Measurements from ENCODE around the gene DLG4.

DLG4 gene

GRCh38 chr17:7208027-7208571 is 11.5 kb downstream of the DLG4 start:
- TF ChIP-seq POLR2AphosphoS5 (IDR thresholded peaks at IDR 0.05; ENCODE audit: borderline replicate concordance, low read depth, low read length) (no peak), FOXP2 (optimal IDR thresholded peaks at IDR 0.05; ENCODE audit: control extremely low read depth, extremely low read length, insufficient read depth) (no peak), EZH2 (IDR thresholded peaks at IDR 0.05) (no peak)
- Histone ChIP-seq H3K36me3 (ENCODE audit: insufficient read depth, low read length) (peaks cover 9% of the 10 kb centered on the region; the same call in 1 of the 2 replicates), H3K9me3 (ENCODE audit: low read depth, low read length) (no peaks in the 10 kb centered on the region), H3K27ac (no peak overlapping the region), H3K4me3 (no peak overlapping the region), H3K9ac (ENCODE audit: insufficient read length) (no peak overlapping the region)
- no peak for DNase-seq (ENCODE audit: low read depth, low spot score)

- Histone ChIP-seq H3K4me3 (no peak overlapping the region), H3K27ac (no peak overlapping the region)
Observed at GRCh38 chr17:7207120-7208001, 12.3 kb downstream of the DLG4 start.

GRCh38 chr17:7205561-7205960 is 14.1 kb downstream of the DLG4 start:
- Histone ChIP-seq H3K9me3 (ENCODE audit: low read depth, low read length) (no peaks in the 10 kb centered on the region), H3K36me3 (ENCODE audit: insufficient read depth, low read length) (peaks cover 22% of the 10 kb centered on the region; the same call in 1 of the 2 replicates), H3K4me3 (no peak overlapping the region), H3K27ac (no peak overlapping the region), H3K9ac (ENCODE audit: insufficient read length) (no peak overlapping the region)
- no peak for DNase-seq (ENCODE audit: low read depth, low spot score)
- TF ChIP-seq POLR2AphosphoS5 (IDR thresholded peaks at IDR 0.05; ENCODE audit: borderline replicate concordance, low read depth, low read length) = no peak
- no peak for TF ChIP-seq EZH2 (IDR thresholded peaks at IDR 0.05)
- TF ChIP-seq FOXP2 (optimal IDR thresholded peaks at IDR 0.05; ENCODE audit: control extremely low read depth, extremely low read length, insufficient read depth) = no peak

More at GRCh38 chr17:7207120-7208001, 12.3 kb downstream of the DLG4 start:
- Histone ChIP-seq H3K36me3 (ENCODE audit: insufficient read depth, low read length) (peaks cover 16% of the 10 kb centered on the region; the same call in 1 of the 2 replicates), H3K9ac (ENCODE audit: insufficient read length) (no peak overlapping the region), H3K9me3 (ENCODE audit: low read depth, low read length) (no peaks in the 10 kb centered on the region)
- TF ChIP-seq EZH2 (IDR thresholded peaks at IDR 0.05) (no peak), POLR2AphosphoS5 (IDR thresholded peaks at IDR 0.05; ENCODE audit: borderline replicate concordance, low read depth, low read length) (no peak), FOXP2 (optimal IDR thresholded peaks at IDR 0.05; ENCODE audit: control extremely low read depth, extremely low read length, insufficient read depth) (no peak)
- DNase-seq (ENCODE audit: low read depth, low spot score) = no peak

GRCh38 chr17:7204828-7205461 is 14.7 kb downstream of the DLG4 start:
- Histone ChIP-seq H3K27ac (no peak overlapping the region), H3K4me3 (no peak overlapping the region), H3K9ac (ENCODE audit: insufficient read length) (no peak overlapping the region), H3K36me3 (ENCODE audit: insufficient read depth, low read length) (peaks cover 22% of the 10 kb centered on the region; the same call in 1 of the 2 replicates), H3K9me3 (ENCODE audit: low read depth, low read length) (no peaks in the 10 kb centered on the region)
- no peak for TF ChIP-seq EZH2 (IDR thresholded peaks at IDR 0.05)
- no peak for TF ChIP-seq FOXP2 (optimal IDR thresholded peaks at IDR 0.05; ENCODE audit: control extremely low read depth, extremely low read length, insufficient read depth)
- TF ChIP-seq POLR2AphosphoS5 (IDR thresholded peaks at IDR 0.05; ENCODE audit: borderline replicate concordance, low read depth, low read length) = no peak
- DNase-seq (ENCODE audit: low read depth, low spot score) = no peak

- TF ChIP-seq EZH2 (IDR thresholded peaks at IDR 0.05) (no peak), POLR2AphosphoS5 (IDR thresholded peaks at IDR 0.05; ENCODE audit: borderline replicate concordance, low read depth, low read length) (no peak), FOXP2 (optimal IDR thresholded peaks at IDR 0.05; ENCODE audit: control extremely low read depth, extremely low read length, insufficient read depth) (no peak)
- Histone ChIP-seq H3K4me3 (no peak overlapping the region), H3K27ac (no peak overlapping the region), H3K36me3 (ENCODE audit: insufficient read depth, low read length) (peaks cover 22% of the 10 kb centered on the region; the same call in 1 of the 2 replicates), H3K9me3 (ENCODE audit: low read depth, low read length) (no peaks in the 10 kb centered on the region), H3K9ac (ENCODE audit: insufficient read length) (no peak overlapping the region)
- DNase-seq (ENCODE audit: low read depth, low spot score) = no peak
Observed at GRCh38 chr17:7204336-7204735, 15.3 kb downstream of the DLG4 start.

GRCh38 chr17:7203391-7203790 is 16.2 kb downstream of the DLG4 start:
- no peak for TF ChIP-seq FOXP2 (optimal IDR thresholded peaks at IDR 0.05; ENCODE audit: control extremely low read depth, extremely low read length, insufficient read depth)
- no peak for TF ChIP-seq EZH2 (IDR thresholded peaks at IDR 0.05)
- no peak for TF ChIP-seq POLR2AphosphoS5 (IDR thresholded peaks at IDR 0.05; ENCODE audit: borderline replicate concordance, low read depth, low read length)
- no peak overlapping the region for H3K27ac ChIP-seq
- no peaks in the 10 kb centered on the region for H3K9me3 ChIP-seq (ENCODE audit: low read depth, low read length)
- no peak overlapping the region for H3K4me3 ChIP-seq
- peaks cover 22% of the 10 kb centered on the region; the same call in 1 of the 2 replicates for H3K36me3 ChIP-seq (ENCODE audit: insufficient read depth, low read length)
- DNase-seq (ENCODE audit: low read depth, low spot score) = no peak
- H3K9ac ChIP-seq (ENCODE audit: insufficient read length) = no peak overlapping the region

- no peak overlapping the region for H3K27ac ChIP-seq
- no peak overlapping the region for H3K9ac ChIP-seq (ENCODE audit: insufficient read length)
- TF ChIP-seq POLR2AphosphoS5 (IDR thresholded peaks at IDR 0.05; ENCODE audit: borderline replicate concordance, low read depth, low read length) (no peak), FOXP2 (optimal IDR thresholded peaks at IDR 0.05; ENCODE audit: control extremely low read depth, extremely low read length, insufficient read depth) (no peak), EZH2 (IDR thresholded peaks at IDR 0.05) (no peak)
- no peak overlapping the region for H3K4me3 ChIP-seq
- H3K36me3 ChIP-seq (ENCODE audit: insufficient read depth, low read length) = peaks cover 38% of the 10 kb centered on the region; the same call in 1 of the 2 replicates
- no peaks in the 10 kb centered on the region for H3K9me3 ChIP-seq (ENCODE audit: low read depth, low read length)
- DNase-seq (ENCODE audit: low read depth, low spot score) = no peak
Observed at GRCh38 chr17:7196651-7197401, 22.8 kb downstream of the DLG4 start.
